ENCODE data around the gene CTXN1.
"Not testable (repeated sequence)": the region's sequence is repeated elsewhere in the genome, so short reads cannot be mapped to it uniquely, and the experiment has no call there.

The CTXN1 gene

DNA sequence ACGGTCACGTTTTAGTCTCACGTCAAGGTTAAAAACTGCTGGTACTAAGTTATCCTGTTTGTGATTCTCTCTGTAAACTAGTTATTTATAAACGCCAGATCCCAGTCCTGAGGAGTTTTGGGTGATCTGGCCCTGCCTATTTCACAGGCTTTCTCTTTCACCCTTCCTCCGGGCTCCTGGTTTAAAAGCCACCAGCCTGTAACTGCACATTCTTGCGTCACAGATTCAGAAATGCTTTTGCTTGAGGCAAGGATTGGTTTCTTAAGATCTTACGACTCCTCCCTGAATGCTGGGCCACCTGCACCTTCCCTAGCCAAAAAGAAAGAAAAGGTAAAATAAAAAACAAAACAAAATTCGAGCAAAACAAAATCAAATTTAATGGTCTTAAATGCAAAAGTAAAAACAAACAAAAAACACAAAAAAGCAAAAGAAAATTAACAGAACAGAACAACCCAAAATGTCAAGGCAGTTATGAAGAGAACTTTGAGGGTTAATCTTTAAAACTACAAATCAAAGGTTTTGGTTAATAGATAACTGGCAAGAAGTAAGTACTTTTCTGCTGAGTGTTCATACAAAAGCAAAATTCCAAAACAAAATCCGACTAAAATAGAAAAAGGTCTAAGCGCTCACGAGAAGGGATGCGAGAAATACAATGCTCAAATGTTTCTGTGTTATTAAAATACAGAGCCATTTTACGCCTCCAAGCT is 36.1 kb upstream of the CTXN1 start:
- no peak for TF ChIP-seq CTCF (IDR thresholded peaks at IDR 0.05; ENCODE audit: insufficient read depth, low read depth, low read length, missing control alignments)
- H3K4me3 ChIP-seq (ENCODE audit: low read depth, low read length): no peak overlapping the region
- DNase-seq (ENCODE audit: low read depth): no peak

DNA sequence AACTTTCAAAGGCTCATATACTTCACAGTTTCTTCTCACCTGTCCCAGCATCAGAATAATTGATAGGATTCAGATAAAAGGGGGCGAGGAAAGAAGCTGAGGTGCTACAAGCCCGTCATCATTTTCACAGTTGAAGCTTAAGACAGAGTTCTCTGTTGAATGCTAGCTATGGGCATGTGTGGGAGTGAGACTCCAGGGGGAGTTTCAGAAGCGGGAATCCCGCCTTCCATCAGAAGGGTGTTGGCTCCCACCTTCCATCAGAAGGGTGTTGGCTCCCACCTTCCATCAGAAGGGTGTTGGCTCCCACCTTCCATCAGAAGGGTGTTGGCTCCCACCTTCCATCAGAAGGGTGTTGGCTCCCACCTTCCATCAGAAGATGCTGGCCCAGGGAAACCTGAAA is 35.1 kb upstream of the CTXN1 start:
- DNase-seq (ENCODE audit: low read depth); H3K4me3 ChIP-seq (ENCODE audit: low read depth, low read length): not testable (repeated sequence)

- H3K4me3 ChIP-seq (ENCODE audit: low read depth, low read length): no peak overlapping the region
- DNase-seq (ENCODE audit: low read depth): no peak
- no peak for TF ChIP-seq CTCF (IDR thresholded peaks at IDR 0.05; ENCODE audit: insufficient read depth, low read depth, low read length, missing control alignments)
These were observed 33.3 kb upstream of the CTXN1 start for GRCh38 chr19:7959211-7959610.

DNA sequence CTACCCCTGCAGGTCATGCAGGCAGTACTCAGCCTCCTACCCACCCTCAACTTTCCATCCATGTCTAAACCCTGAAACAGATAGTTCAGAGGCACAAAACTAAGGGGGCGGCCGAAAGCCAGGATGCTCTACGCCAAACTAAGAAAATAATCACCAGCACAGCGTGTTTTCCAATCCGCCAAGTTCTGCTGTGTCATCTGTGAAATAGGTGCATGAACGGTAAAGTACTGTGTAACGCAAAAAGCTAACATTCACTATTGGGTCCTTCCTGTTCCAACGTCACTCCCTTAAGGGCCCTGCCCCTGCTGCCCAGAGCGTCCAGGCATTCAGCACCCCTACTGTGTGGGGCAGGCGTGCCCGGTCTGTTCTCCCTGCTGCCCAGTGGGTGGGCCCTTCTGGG is 29.8 kb upstream of the CTXN1 start:
- DNase-seq (ENCODE audit: low read depth): no peak
- H3K4me3 ChIP-seq (ENCODE audit: low read depth, low read length): no peak overlapping the region
- no peak for TF ChIP-seq CTCF (IDR thresholded peaks at IDR 0.05; ENCODE audit: insufficient read depth, low read depth, low read length, missing control alignments)

- DNase-seq (ENCODE audit: low read depth): no peak
- H3K4me3 ChIP-seq (ENCODE audit: low read depth, low read length): no peak overlapping the region
- no peak for TF ChIP-seq CTCF (IDR thresholded peaks at IDR 0.05; ENCODE audit: insufficient read depth, low read depth, low read length, missing control alignments)
These were observed 27.6 kb upstream of the CTXN1 start for GRCh38 chr19:7953576-7953975.

GRCh38 chr19:7953060-7953459 is 27.1 kb upstream of the CTXN1 start:
- no peak for TF ChIP-seq CTCF (IDR thresholded peaks at IDR 0.05; ENCODE audit: insufficient read depth, low read depth, low read length, missing control alignments)
- DNase-seq (ENCODE audit: low read depth): no peak
- no peak overlapping the region for H3K4me3 ChIP-seq (ENCODE audit: low read depth, low read length)

DNA sequence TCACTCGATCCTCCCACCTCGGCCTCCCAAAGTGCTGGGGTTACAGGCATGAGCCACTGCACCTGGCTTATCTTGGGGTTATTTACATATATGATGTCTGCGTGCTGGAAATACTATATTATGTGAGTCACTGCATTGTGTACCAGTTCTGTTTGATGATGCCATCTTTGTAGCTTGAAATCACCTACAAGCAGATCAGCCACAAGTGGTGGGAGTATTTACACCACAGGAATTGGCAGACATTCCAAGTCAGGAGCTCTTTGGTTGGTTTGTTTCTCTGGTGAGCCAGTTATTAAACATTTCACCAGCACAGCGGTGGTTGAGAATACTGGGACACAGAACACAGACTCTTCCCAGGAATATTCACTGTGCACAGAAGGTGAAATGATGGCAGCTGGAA is 22.0 kb upstream of the CTXN1 start:
- TF ChIP-seq CTCF (IDR thresholded peaks at IDR 0.05; ENCODE audit: insufficient read depth, low read depth, low read length, missing control alignments): no peak
- H3K4me3 ChIP-seq (ENCODE audit: low read depth, low read length): no peak overlapping the region
- no peak for DNase-seq (ENCODE audit: low read depth)

Data from GM12865 (cell line).